AG04449 (cell line): ENCODE data around the gene NSUN2.
"Not testable (repeated sequence)": the region's sequence is repeated elsewhere in the genome, so short reads cannot be mapped to it uniquely, and the experiment has no call there.

Experiments
- CTCF ChIA-PET: fragments of 350-600 bp; formaldehyde crosslinking; extraction: SDS; loops from one replicate; lab custom pipeline; 2021; ENCODE audit warnings: antibody characterized with exemption; lab: Yijun Ruan, JAX
- POLR2A ChIA-PET: fragments of 400-600, 350-600 bp; formaldehyde crosslinking; extraction: SDS; loops from one replicate; lab custom pipeline; 2020; ENCODE audit warnings: antibody characterized with exemption, inconsistent platforms; lab: Yijun Ruan, JAX
- DNase-seq: peaks from one replicate; pipeline ENCODE4 v3.0.0-alpha.2; 2010; ENCODE audit warnings: low read depth, low spot score
- H3K4me3 ChIP-seq: 2 replicates; pipeline ENCODE4 v1.5.1; 2011; ENCODE audit warnings: low read depth, mild to moderate bottlenecking, control low read depth, low read length
- TF ChIP-seq, protein P1 (sequence below): IDR thresholded peaks from one replicate; pipeline ENCODE4 v1.5.1; 2011; ENCODE audit warnings: mild to moderate bottlenecking, moderate library complexity, low read length, control low read depth, inconsistent platforms; ENCODE audit not compliant: insufficient read depth; ENCODE audit errors: missing control alignments

The NSUN2 gene

DNA sequence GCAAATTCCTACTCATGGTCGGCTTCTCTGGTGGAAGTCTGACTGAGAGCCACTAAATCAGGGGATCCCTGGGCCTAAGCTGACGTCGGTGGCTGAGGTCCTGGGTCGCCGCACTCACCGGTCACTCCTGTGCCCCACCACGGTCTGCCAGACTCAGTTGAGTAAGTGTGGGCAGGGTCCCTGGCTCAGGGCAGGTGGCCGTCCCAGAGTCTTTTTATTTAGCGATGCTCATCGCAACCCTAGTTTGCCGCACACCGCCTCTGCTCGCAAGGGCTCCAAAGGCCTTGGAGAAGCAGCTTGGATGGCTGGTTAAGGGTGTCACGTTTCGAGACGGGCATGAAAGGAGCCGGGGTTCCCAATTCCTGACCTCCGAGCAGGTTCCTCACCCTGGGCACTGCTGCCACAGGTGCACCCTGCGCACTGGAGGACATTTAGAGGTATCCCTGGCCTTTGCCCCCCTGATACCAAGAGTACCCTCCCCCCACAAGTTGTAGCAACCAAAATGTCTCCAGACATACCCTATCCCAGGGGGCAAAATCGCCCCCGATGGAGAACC is 59.9 kb downstream of the NSUN2 start:
- ChIA-PET CTCF (interaction anchor here (1.7 kb wide), 1 partner anchor 257 kb away, joined by 3 read pairs; no protein-coding TSS in a partner anchor), POLR2A (no interaction called here)
- TF ChIP-seq, protein P1, sequence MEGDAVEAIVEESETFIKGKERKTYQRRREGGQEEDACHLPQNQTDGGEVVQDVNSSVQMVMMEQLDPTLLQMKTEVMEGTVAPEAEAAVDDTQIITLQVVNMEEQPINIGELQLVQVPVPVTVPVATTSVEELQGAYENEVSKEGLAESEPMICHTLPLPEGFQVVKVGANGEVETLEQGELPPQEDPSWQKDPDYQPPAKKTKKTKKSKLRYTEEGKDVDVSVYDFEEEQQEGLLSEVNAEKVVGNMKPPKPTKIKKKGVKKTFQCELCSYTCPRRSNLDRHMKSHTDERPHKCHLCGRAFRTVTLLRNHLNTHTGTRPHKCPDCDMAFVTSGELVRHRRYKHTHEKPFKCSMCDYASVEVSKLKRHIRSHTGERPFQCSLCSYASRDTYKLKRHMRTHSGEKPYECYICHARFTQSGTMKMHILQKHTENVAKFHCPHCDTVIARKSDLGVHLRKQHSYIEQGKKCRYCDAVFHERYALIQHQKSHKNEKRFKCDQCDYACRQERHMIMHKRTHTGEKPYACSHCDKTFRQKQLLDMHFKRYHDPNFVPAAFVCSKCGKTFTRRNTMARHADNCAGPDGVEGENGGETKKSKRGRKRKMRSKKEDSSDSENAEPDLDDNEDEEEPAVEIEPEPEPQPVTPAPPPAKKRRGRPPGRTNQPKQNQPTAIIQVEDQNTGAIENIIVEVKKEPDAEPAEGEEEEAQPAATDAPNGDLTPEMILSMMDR: no peak
- H3K4me3 ChIP-seq: no peak overlapping the region
- DNase-seq: no peak

DNA sequence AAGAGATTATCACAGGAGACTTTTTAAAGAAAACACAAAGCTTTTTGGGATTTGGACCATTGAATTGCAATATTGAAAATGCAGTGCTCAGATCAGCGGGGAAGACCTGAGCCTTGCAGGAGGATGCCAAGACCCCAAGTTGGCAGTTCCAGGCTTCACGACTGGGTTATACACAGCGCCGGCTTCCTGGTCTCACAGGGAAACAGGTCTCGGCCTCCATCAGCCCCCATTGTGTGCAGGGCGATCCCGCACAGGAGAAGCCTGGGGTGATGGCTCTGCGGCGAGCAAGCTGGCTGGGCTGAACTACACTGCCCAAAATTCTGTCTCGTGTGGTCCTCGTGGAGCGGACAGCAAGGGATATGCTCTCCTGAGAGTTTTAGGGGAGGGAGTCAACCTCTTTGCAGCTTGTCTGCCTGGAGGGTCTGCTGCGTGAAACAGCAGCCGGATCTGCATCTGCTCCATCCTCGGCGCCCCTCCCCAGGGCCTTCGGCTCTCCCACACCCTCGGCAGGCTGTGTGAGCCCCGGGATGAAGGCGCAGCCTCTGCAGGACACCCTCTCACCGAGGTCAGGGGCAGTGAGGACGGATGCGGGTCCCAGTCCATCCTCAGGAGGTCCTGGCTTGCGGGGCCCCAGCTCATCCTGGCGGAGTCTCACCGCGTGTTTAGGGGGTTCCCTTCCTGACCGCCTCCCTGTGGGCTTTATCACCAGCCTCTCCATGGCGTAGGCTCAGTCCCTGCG is 60.6 kb downstream of the NSUN2 start:
- ChIA-PET POLR2A (no interaction called here), CTCF (no interaction called here)
- H3K4me3 ChIP-seq: no peak overlapping the region
- no peak for DNase-seq
- TF ChIP-seq, protein P1: no peak

DNA sequence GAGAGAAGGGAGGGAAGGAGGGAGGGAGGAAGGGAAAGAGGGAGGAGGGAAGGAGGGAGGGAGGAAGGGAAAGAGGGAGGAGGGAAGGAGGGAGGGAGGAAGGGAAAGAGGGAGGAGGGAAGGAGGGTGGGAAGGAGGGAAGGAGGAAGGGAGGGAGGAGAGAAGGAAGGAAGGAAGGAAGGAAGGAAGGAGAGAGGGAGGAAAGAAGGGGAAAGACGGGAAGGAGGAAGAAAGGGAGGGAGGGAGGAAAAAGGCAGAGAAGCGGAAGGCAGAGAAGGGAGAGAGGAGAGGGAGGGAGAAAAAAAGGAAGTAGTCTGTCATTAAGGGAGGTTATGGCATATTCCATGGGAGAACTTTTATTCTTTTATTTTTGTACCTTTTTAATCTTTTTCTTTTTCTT is 61.2 kb downstream of the NSUN2 start:
- CTCF ChIA-PET, POLR2A ChIA-PET, H3K4me3 ChIP-seq, DNase-seq: not testable (repeated sequence)

DNA sequence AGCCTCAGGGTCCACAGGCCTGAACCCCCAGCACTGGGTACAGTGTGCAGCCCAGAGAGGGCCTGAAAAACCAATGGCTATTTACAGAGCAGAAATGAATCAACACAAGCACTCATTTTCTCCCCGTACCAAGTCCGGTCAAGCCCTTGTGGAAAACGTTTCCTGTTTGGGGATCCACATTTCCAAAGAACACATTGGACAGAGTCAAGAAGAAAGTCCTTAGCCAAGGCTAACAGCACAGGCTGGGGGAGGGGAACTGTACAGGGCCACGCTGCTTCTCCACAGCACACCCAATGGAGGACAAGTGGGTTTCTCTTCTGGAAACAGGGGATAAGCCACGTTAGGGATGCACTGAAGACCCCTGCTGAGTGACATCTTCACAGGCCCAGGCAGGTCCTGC is 62.3 kb downstream of the NSUN2 start:
- TF ChIP-seq, protein P1: no peak
- CTCF ChIA-PET: no interaction called here
- no peak for DNase-seq
- POLR2A ChIA-PET: no interaction called here
- H3K4me3 ChIP-seq: no peak overlapping the region

DNA sequence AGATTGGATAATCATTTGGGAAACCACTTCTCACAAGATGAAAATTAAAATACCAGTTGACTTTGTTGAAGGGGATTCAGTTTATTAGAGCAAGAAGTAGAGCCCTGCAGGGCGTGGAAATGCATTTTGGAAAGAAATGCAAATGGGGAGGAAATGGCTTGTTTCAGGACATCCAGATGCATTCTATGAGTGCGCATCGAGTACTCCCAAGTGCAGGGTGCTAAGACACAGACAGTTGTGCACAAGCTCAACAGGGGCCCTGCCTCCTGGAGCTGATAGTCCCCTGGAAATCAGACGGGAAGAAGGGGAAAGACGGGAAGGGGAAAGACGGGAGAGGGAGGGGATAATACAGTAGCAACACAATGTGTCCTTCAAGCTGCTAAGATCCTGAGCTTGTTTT is 64.0 kb downstream of the NSUN2 start:
- ChIA-PET CTCF (no interaction called here), POLR2A (no interaction called here)
- no peak for DNase-seq
- TF ChIP-seq, protein P1: no peak
- H3K4me3 ChIP-seq: no peak overlapping the region

DNA sequence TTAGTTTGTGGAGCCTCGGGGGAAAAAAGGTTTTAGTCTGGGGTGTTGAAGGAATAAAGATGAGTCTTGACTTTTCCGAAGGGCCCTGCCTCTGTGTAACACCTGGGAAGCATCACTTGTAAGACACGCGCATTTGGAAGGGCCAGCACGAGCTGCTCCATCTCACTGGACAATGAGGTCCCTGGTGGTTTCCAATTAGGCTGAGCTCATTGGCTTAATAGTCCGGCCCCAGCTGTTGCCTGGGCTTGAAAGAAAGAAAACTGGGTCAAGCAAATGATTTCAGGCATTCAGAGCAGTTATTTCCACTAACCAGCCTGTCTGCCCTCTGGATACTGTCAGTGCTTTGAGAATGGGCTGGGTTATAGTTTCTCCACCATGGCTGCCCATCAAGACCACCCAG is 64.5 kb downstream of the NSUN2 start:
- DNase-seq: no peak
- ChIA-PET CTCF (no interaction called here), POLR2A (no interaction called here)
- TF ChIP-seq, protein P1: no peak
- H3K4me3 ChIP-seq: no peak overlapping the region
